Measurements from ENCODE around the gene EPC1.

- TF ChIP-seq, protein P1, sequence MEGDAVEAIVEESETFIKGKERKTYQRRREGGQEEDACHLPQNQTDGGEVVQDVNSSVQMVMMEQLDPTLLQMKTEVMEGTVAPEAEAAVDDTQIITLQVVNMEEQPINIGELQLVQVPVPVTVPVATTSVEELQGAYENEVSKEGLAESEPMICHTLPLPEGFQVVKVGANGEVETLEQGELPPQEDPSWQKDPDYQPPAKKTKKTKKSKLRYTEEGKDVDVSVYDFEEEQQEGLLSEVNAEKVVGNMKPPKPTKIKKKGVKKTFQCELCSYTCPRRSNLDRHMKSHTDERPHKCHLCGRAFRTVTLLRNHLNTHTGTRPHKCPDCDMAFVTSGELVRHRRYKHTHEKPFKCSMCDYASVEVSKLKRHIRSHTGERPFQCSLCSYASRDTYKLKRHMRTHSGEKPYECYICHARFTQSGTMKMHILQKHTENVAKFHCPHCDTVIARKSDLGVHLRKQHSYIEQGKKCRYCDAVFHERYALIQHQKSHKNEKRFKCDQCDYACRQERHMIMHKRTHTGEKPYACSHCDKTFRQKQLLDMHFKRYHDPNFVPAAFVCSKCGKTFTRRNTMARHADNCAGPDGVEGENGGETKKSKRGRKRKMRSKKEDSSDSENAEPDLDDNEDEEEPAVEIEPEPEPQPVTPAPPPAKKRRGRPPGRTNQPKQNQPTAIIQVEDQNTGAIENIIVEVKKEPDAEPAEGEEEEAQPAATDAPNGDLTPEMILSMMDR (optimal IDR thresholded peaks at IDR 0.05 in 1 of 3, IDR thresholded peaks at IDR 0.05 in 1 of 3, conservative IDR thresholded peaks at IDR 0.05 in 1 of 3; ENCODE audit: extremely low read depth in 1 of 3, insufficient read depth in 2 of 3, low read length in 3 of 3), result no peak
- no peak for TF ChIP-seq EZH2 (IDR thresholded peaks at IDR 0.05; ENCODE audit: low read length)
These were observed 10.2 kb upstream of the EPC1 start for GRCh38 chr10:32357056-32357735.
